GM18861 (cell line): ENCODE measurements around the gene SLC66A3.

Experiments used
- ATAC-seq: cut with Tn5 transposase; IDR thresholded peaks from one replicate; pipeline ENCODE4 v1.9.1; 2021; ENCODE audit not compliant: unreplicated experiment

The SLC66A3 gene

GRCh38 chr2:11134349-11134748 lies 20.9 kb upstream of the SLC66A3 start:
- no peak for ATAC-seq

DNA sequence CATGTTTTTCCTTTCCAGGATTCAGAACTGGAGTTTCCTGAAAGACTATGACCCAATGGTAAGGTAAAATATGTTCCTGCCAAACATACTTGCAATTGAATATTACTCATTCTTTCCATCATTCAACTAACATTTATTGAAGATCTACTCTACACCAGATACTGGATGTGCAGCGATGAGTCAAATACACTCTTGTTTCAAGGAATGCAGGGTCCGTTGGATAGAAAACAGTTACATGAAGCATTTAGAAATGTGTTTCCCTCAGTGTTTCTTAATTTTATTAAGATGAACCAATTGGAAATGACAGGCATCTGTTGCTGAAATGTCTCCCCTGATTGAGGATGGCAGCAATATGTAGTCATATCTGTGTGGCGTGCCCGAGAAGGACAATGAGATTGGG lies 14.8 kb upstream of the SLC66A3 start:
- ATAC-seq, result no peak

GRCh38 chr2:11141319-11141718 lies 13.9 kb upstream of the SLC66A3 start:
- ATAC-seq, result no peak

GRCh38 chr2:11142330-11142729 lies 12.9 kb upstream of the SLC66A3 start:
- ATAC-seq, result no peak

DNA sequence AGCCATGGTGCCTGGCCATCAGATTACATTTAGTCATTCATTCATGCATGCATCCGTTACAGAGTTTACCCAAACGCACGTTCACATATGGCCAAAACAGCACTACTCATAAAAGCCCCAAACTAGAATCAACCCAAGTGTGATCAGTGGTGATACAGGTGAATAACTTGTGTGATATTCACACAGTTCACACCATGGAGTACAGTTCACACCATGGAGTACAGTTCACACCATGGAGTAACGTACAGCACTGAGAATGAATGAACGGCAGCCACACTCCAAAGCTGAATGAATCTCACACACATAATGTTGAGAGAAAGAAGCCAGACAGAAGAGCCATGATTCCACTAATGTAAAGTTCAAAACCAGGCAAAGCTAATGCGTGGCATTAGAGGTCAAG lies 12.3 kb upstream of the SLC66A3 start:
- ATAC-seq, result no peak

GRCh38 chr2:11144077-11144737 lies 11.1 kb upstream of the SLC66A3 start:
- no peak for ATAC-seq

- ATAC-seq, result no peak
These were observed 10.6 kb upstream of the SLC66A3 start for GRCh38 chr2:11144738-11145079.

DNA sequence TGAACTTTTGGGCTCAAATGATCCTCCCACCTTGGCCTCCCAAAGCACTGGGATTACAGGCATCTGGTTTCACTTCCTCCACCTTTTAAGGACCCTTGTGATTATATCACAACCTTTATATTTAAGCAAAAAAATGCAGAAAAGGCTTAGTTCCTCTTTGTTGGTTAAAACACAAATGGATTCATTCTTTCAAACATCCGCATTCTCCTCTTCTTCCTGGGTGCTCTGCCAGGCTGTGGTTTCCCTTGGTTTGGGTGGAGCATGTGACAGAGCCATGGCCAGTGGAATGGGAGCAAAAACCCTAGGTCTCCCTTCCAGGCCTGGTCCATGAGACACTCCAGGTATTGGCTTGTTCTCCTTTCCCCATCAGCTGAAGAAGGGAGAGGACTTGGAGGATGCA lies 9.9 kb upstream of the SLC66A3 start:
- no peak for ATAC-seq

- no peak for ATAC-seq
These were observed 9.2 kb upstream of the SLC66A3 start for GRCh38 chr2:11146076-11146475.

- no peak for ATAC-seq
These were observed 8.0 kb upstream of the SLC66A3 start for GRCh38 chr2:11147263-11147662.

DNA sequence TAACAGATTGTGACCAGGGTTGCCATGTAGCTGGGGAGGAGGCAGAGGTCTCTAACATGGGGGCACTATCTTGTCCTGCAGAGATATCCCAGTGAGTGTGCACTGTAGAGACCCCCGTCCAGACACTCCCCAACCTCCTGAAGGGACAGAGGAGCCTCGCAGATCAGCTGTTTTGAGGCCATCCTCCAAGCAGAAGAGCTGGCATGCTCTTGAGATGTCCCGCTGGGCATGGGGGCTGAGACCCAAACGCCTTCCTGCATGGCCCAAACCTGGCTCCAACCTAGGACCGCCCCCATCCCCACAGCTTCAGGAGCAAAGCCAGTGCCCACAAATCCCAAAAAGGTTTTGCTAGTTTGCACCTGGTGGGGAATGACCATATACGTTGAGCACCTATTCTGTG lies 2.7 kb upstream of the SLC66A3 start:
- no peak for ATAC-seq

DNA sequence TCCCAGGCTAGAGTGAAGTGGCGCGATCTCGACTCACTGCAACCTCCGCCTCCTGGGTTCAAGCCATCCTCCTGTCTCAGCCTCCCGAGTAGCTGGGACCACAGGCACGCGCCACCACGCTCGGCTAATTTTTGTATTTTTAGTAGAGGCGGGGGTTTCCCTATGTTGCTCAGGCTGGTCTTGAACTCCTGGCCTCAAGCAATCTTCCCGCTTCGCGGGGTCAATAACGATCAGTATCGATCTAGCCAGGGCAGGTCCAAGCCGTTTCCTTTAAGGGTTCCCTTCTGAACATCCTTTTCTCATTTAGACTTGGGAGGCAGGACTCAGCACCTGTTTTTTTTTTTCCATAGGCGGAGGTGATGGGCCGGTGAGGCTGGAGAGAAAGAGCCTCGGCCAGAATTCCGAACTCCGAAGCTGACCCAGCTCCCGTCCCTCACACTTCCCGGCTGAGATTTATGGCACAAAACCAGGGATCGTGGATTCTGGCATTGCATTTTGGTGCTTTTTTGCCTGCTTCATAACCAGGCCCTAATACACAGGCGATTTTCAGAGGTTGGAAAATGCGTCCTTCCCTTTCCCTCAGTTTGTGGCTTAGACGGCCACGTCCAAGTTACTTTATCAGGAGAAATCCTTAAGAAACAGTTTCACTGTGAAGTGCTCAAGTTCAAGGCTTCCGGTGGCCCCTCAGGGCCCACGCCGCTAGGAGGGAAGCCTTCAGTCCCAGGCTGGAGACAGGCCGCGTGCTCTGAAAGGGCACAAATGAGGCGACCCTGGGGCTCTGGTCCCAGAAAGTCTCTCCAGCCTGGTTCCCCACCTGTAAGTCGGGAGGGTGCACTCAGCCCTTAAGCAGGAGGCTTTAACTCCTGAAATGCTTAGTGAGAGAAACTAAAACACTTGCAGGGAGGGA lies 998 bp upstream of the SLC66A3 start:
- peak; percentile 8 for ATAC-seq

- ATAC-seq, result peak; percentile 50
These were observed 315 bp upstream of the SLC66A3 start for GRCh38 chr2:11154923-11155380.

DNA sequence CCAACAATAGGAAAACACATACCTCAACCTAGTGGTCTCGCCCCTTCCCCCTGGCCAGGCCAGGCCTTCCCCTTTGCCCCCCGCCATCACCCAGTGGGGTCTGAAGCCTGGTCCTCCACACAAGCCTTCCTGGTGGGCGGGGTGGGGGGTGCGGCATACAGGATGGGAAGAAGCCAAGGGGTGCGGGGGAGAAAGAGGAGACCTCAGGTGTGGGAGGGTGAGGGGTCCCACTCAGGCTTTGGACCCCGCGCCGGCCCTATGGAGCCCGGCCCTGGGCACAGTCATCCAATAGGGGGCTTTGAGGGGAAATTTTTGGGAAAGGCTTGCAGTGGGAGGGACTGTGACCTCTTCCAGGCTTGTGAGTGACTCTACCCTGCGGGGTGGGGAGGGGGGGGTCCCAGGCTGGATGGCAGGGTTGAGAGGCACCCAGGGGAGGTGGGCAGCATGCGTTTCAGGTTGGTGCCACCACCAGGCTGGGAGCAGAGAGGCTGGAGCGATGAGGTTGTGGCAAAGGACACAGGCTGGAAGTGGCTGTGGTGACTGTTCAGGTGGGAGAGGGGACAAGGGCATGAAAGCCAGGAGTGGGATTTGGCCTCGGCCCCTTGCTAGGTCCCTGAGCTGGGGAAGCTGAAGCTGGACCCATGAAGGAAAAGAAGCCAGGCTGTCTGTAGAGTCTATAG lies 1.3 kb downstream of the SLC66A3 start:
- no peak for ATAC-seq

DNA sequence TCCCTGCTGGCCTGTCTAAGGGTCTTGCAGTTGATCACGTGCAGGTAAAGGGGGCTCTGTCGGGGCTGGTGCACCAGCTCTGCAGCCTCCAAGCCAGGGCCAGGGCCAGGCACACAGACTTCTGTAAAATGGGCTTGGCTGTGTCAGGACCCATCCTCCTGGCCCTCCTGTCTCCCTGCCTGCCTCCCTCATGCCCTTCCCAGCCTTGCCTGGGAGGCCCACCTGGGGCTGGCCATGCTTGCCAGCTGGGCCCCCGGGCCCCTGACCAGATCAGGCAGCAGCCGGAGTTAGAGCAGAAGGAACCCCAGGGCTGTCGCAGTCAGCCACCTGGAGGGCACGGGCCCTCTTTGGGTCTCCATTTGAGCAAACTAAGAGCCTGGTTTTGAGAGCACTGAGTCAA lies 2.0 kb downstream of the SLC66A3 start:
- ATAC-seq, result no peak

- no peak for ATAC-seq
These were observed 2.5 kb downstream of the SLC66A3 start for GRCh38 chr2:11157731-11158130.

DNA sequence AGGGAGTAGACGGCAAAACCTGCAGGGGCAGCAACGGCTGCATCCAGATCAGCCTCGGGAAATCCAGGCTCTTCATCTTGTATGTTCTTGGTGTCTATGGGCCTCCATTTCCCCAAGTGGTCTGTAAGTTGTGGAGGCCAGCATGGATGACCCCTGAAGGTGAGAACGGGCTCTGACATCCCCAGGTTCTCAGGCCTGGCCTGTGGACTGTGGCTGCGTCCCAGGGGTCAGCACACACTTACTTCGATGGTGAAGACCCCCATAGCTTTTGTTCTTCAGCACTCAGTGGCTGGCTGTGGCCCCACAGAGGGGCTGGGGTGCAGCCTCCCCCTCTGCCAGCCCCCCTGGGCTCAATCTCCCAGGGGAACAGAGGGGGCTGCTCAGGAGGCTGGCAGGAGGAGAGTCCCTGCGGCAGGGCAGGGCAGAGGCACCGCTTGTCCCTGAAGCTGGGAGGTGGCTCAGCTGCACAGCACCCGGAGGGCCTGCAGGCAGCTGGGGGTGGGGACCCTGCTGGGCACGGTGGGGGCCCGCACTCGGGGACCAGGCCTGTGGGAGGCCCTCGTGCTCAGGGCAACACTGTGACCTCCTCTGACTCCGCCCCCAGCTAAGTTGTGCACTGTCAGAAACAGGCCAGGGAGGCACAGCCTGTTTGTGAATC lies 3.8 kb downstream of the SLC66A3 start:
- ATAC-seq, result no peak

- ATAC-seq, result no peak
These were observed 4.4 kb downstream of the SLC66A3 start for GRCh38 chr2:11159574-11160170.

- ATAC-seq, result no peak
These were observed 5.0 kb downstream of the SLC66A3 start for GRCh38 chr2:11160256-11160655.

- peak; percentile 56 for ATAC-seq
These were observed 5.6 kb downstream of the SLC66A3 start for GRCh38 chr2:11160731-11161455.
